Measurements from ENCODE around the gene NAIP. TPM values are rescaled to one million over a fixed set of nuclear protein-coding genes. Genes with fewer than 3 reads are reported as not detected.
"Not testable (repeated sequence)": the region's sequence is repeated elsewhere in the genome, so short reads cannot be mapped to it uniquely, and the experiment has no call there.

NAIP gene
- total and polyA plus RNA-seq, 7 experiments from 2014 or later = 1.2 to 69.9 (median 24.4) TPM

GRCh38 chr5:71031046-71031776 lies 6.1 kb upstream of the NAIP start:
- CTCF ChIA-PET; DNase-seq; H3K36me3 ChIP-seq (ENCODE audit: control insufficient read depth in 2 of 3, insufficient read depth in 3 of 3, low read length in 3 of 3); H3K27ac ChIP-seq (ENCODE audit: low read depth, low read length); H3K27me3 ChIP-seq (ENCODE audit: control insufficient read depth in 2 of 2, insufficient read depth in 2 of 2, low read length in 2 of 2); H3K9me3 Mint-ChIP-seq; intact Hi-C loops (cut with micrococcal nuclease); H3K4me1 ChIP-seq (ENCODE audit: control insufficient read depth in 2 of 2, insufficient read depth in 2 of 2, low read length in 2 of 2); H3K36me3 Mint-ChIP-seq; H3K4me3 ChIP-seq (ENCODE audit: low read length); H3K9me3 ChIP-seq (ENCODE audit: control insufficient read depth in 2 of 3, low read length in 3 of 3); H3K27ac Mint-ChIP-seq; H3K4me3 Mint-ChIP-seq; H3K4me1 Mint-ChIP-seq; H3K27me3 Mint-ChIP-seq; POLR2A ChIA-PET: not testable (repeated sequence)
- peak; percentile 85 for ATAC-seq

- peak; percentile 36 for ATAC-seq
- H3K4me1 Mint-ChIP-seq; CTCF ChIA-PET; POLR2A ChIA-PET; H3K36me3 Mint-ChIP-seq; H3K9me3 ChIP-seq (ENCODE audit: control insufficient read depth in 2 of 3, low read length in 3 of 3); H3K9me3 Mint-ChIP-seq; H3K27ac Mint-ChIP-seq; H3K36me3 ChIP-seq (ENCODE audit: control insufficient read depth in 2 of 3, insufficient read depth in 3 of 3, low read length in 3 of 3); H3K4me3 Mint-ChIP-seq; H3K4me1 ChIP-seq (ENCODE audit: control insufficient read depth in 2 of 2, insufficient read depth in 2 of 2, low read length in 2 of 2); H3K4me3 ChIP-seq (ENCODE audit: low read length); H3K27me3 ChIP-seq (ENCODE audit: control insufficient read depth in 2 of 2, insufficient read depth in 2 of 2, low read length in 2 of 2); H3K27ac ChIP-seq (ENCODE audit: low read depth, low read length); intact Hi-C loops (cut with micrococcal nuclease); DNase-seq; H3K27me3 Mint-ChIP-seq: not testable (repeated sequence)
Measured at GRCh38 chr5:71020643-71021042, 4.5 kb downstream of the NAIP start.

DNA sequence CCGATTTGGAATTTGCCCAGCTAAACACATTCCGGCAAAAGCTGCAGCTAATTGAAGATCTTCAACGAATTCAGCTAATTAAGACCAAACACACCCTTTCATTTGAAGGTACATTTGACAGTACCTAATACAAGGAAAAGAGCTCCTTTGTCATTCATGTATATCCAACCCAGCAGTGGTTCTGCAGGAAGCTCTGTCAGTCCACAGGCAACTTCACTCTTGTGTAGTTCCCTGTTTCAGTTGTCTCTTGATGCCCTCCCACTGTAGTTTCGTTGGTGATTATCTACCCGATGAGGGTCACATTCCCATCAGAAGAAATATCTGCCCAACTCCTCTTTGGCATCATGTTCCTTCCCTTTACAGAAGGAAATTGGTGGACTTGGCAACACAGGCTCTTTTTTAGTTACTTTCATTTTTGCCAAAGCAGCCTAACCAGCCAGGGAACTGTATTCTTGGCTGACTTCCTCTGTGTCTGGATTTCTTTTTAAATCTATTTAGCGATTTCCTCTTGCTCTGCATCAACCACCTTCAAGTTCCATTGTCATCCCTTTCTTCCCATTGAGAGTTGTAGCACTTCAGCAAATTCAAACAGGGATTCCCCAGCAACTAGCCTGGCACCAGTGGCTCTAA lies 6.6 kb downstream of the NAIP start:
- H3K27ac Mint-ChIP-seq; intact Hi-C loops (cut with micrococcal nuclease); H3K9me3 Mint-ChIP-seq; CTCF ChIA-PET; H3K4me1 Mint-ChIP-seq; H3K4me3 Mint-ChIP-seq; H3K4me3 ChIP-seq (ENCODE audit: low read length); H3K36me3 ChIP-seq (ENCODE audit: control insufficient read depth in 2 of 3, insufficient read depth in 3 of 3, low read length in 3 of 3); H3K4me1 ChIP-seq (ENCODE audit: control insufficient read depth in 2 of 2, insufficient read depth in 2 of 2, low read length in 2 of 2); H3K9me3 ChIP-seq (ENCODE audit: control insufficient read depth in 2 of 3, low read length in 3 of 3); H3K27me3 ChIP-seq (ENCODE audit: control insufficient read depth in 2 of 2, insufficient read depth in 2 of 2, low read length in 2 of 2); POLR2A ChIA-PET; DNase-seq; H3K27me3 Mint-ChIP-seq; H3K27ac ChIP-seq (ENCODE audit: low read depth, low read length); H3K36me3 Mint-ChIP-seq: not testable (repeated sequence)
- ATAC-seq = peak; percentile 42

DNA sequence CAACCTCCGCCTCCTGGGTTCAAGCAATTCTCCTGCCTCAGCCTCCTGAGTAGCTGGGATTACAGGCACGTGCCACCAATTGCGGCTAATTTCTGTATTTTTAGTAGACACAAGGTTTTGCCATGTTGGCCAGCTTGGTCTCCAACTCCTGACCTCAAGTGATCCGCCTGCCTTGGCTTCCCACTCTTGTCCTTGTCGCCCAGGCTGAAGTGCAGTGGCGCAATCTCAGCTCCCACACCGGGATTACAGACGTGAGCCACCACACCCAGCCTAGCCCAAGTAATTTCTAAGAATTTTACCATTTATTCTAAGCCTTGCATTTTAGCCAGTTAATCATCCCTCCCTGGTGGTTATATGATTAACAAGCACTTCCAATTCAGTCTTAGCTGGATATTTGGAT lies 11.0 kb downstream of the NAIP start:
- H3K27ac ChIP-seq (ENCODE audit: low read depth, low read length) = no peak overlapping the region
- H3K4me1 ChIP-seq (ENCODE audit: control insufficient read depth in 2 of 2, insufficient read depth in 2 of 2, low read length in 2 of 2) = no peaks in the 10 kb centered on the region
- peaks cover 0 to 4% (median 0%) of the 10 kb centered on the region in 5 donors for H3K27me3 Mint-ChIP-seq
- H3K36me3 Mint-ChIP-seq = peaks cover 0 to 15% (median 0%) of the 10 kb centered on the region in 5 donors
- ChIA-PET CTCF (no interaction called here), POLR2A (no interaction called here)
- intact Hi-C loops (cut with micrococcal nuclease) = no loop called here
- H3K9me3 Mint-ChIP-seq = no peaks in the 10 kb centered on the region
- no peak overlapping the region for H3K4me3 ChIP-seq (ENCODE audit: low read length)
- H3K4me1 Mint-ChIP-seq = no peaks in the 10 kb centered on the region
- ATAC-seq (no peak), DNase-seq (no peak)
- H3K4me3 Mint-ChIP-seq = no peak overlapping the region
- no peaks in the 10 kb centered on the region for H3K27me3 ChIP-seq (ENCODE audit: control insufficient read depth in 2 of 2, insufficient read depth in 2 of 2, low read length in 2 of 2)
- H3K36me3 ChIP-seq (ENCODE audit: control insufficient read depth in 2 of 3, insufficient read depth in 3 of 3, low read length in 3 of 3) = no peaks in the 10 kb centered on the region
- no peak overlapping the region for H3K27ac Mint-ChIP-seq
- H3K9me3 ChIP-seq (ENCODE audit: control insufficient read depth in 2 of 3, low read length in 3 of 3) = no peaks in the 10 kb centered on the region

DNA sequence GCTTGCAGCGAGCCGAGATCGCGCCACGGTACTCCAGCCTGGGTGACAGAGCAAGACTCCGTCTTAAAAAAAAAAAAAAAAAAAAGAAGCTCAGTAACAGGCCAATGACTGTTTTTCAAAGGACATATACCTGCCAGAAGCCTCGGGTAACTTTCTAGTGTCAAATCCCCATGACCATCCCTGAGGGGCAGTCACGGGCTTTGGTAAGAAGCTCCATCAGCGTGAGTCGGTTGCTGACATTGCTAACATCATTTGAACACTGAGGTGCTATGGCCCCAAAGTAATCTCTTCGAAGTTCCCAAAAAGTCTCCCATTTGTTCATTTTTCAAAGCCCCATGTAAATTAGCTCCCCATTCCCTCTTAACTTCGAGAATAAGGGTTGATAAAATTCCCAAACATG lies 11.6 kb downstream of the NAIP start:
- Histone ChIP-seq H3K27me3 (ENCODE audit: control insufficient read depth in 2 of 2, insufficient read depth in 2 of 2, low read length in 2 of 2) (no peaks in the 10 kb centered on the region), H3K27ac (ENCODE audit: low read depth, low read length) (no peak overlapping the region), H3K9me3 (ENCODE audit: control insufficient read depth in 2 of 3, low read length in 3 of 3) (no peaks in the 10 kb centered on the region), H3K4me3 (ENCODE audit: low read length) (no peak overlapping the region), H3K4me1 (ENCODE audit: control insufficient read depth in 2 of 2, insufficient read depth in 2 of 2, low read length in 2 of 2) (no peaks in the 10 kb centered on the region), H3K36me3 (ENCODE audit: control insufficient read depth in 2 of 3, insufficient read depth in 3 of 3, low read length in 3 of 3) (no peaks in the 10 kb centered on the region)
- Mint-ChIP-seq H3K27me3 (peaks cover 0 to 4% (median 0%) of the 10 kb centered on the region in 5 donors), H3K36me3 (peaks cover 0 to 15% (median 0%) of the 10 kb centered on the region in 5 donors), H3K4me1 (no peaks in the 10 kb centered on the region), H3K27ac (no peak overlapping the region), H3K4me3 (no peak overlapping the region), H3K9me3 (no peaks in the 10 kb centered on the region)
- intact Hi-C loops (cut with micrococcal nuclease) = no loop called here
- ATAC-seq = no peak
- ChIA-PET CTCF (no interaction called here), POLR2A (no interaction called here)
- no peak for DNase-seq

DNA sequence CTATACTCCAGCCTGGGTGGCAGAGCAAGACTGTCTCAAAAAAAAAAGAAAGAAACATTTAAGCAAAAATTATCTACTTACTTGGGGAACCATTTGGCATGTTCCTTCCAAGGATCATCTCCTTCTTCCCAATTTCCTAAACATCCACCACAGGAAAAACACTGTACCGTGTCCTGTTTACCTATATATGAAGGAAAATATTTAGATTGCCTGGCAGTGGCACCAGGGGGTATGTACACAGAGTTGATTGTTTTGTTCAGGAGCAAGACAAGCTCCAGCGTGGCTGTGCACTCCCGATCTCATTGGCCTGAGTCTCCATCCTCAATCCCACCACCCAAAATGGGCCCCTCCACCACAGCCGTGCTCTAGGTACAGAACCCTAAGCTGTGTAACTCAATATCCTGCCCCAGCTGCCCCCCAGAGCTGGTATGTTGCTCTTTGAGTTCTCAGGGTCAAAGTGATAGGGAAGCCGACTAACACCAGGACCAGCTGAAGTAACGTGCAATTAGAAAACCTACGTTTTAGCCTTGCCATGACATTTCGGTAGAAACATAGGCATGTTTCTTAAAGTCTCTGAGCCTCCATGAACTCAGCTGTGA lies 13.8 kb downstream of the NAIP start:
- no peak overlapping the region for H3K27ac ChIP-seq (ENCODE audit: low read depth, low read length)
- H3K4me3 ChIP-seq (ENCODE audit: low read length) = no peak overlapping the region
- H3K36me3 Mint-ChIP-seq = peaks cover 0 to 15% (median 0%) of the 10 kb centered on the region in 5 donors
- ATAC-seq (no peak), DNase-seq (no peak)
- H3K4me1 Mint-ChIP-seq = no peaks in the 10 kb centered on the region
- H3K27me3 ChIP-seq (ENCODE audit: control insufficient read depth in 2 of 2, insufficient read depth in 2 of 2, low read length in 2 of 2) = no peaks in the 10 kb centered on the region
- no peaks in the 10 kb centered on the region for H3K4me1 ChIP-seq (ENCODE audit: control insufficient read depth in 2 of 2, insufficient read depth in 2 of 2, low read length in 2 of 2)
- intact Hi-C loops (cut with micrococcal nuclease) = no loop called here
- H3K9me3 ChIP-seq (ENCODE audit: control insufficient read depth in 2 of 3, low read length in 3 of 3) = no peaks in the 10 kb centered on the region
- no peaks in the 10 kb centered on the region for H3K9me3 Mint-ChIP-seq
- no peaks in the 10 kb centered on the region for H3K36me3 ChIP-seq (ENCODE audit: control insufficient read depth in 2 of 3, insufficient read depth in 3 of 3, low read length in 3 of 3)
- H3K4me3 Mint-ChIP-seq = no peak overlapping the region
- ChIA-PET CTCF (no interaction called here), POLR2A (no interaction called here)
- no peak overlapping the region for H3K27ac Mint-ChIP-seq
- H3K27me3 Mint-ChIP-seq = peaks cover 0 to 4% (median 0%) of the 10 kb centered on the region in 5 donors

DNA sequence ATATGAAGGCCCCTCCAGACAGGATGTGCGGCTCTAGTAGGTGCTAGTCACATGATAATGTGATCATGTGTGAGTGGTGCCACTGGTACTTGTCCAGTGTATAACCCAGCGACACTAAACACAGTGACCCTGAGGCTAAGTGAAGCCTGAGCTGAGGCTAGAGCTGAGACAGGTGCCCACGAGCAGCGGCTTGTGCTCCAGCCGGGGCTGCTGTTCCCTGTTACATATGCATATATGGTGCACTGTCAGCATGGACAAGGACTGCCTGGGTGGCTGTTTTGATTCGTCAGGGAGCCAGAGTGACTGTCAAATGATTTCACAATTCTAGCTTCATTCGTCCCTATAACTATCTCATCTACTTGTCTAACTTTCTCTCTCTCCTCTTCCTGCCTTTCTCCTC lies 18.2 kb downstream of the NAIP start:
- POLR2A ChIA-PET; H3K36me3 ChIP-seq (ENCODE audit: control insufficient read depth in 2 of 3, insufficient read depth in 3 of 3, low read length in 3 of 3); H3K27ac ChIP-seq (ENCODE audit: low read depth, low read length); H3K27me3 Mint-ChIP-seq; H3K4me1 Mint-ChIP-seq; H3K4me3 ChIP-seq (ENCODE audit: low read length); H3K27ac Mint-ChIP-seq; H3K36me3 Mint-ChIP-seq; H3K4me1 ChIP-seq (ENCODE audit: control insufficient read depth in 2 of 2, insufficient read depth in 2 of 2, low read length in 2 of 2); intact Hi-C loops (cut with micrococcal nuclease); CTCF ChIA-PET; H3K9me3 Mint-ChIP-seq; H3K9me3 ChIP-seq (ENCODE audit: control insufficient read depth in 2 of 3, low read length in 3 of 3); H3K4me3 Mint-ChIP-seq; DNase-seq; H3K27me3 ChIP-seq (ENCODE audit: control insufficient read depth in 2 of 2, insufficient read depth in 2 of 2, low read length in 2 of 2): not testable (repeated sequence)
- peak; percentile 32 for ATAC-seq
